K562 (cell line): Measurements from ENCODE around the gene SYNGR4. TPM values are rescaled to one million over a fixed set of nuclear protein-coding genes. Genes with fewer than 3 reads are reported as not detected.

Experiments
- ADNP ChIP-seq: fragments of 200-800 bp; sonication (Bioruptor generic); IDR thresholded peaks from 2 replicates; pipeline ENCODE4 v1.6.1; 2016; ENCODE audit warnings: missing genetic modification characterization, missing compliant biosample characterization
- ATF2 ChIP-seq: sonication (generic); formaldehyde crosslinking; IDR thresholded peaks from 2 replicates; pipeline ENCODE4 v1.8.1; 2022; ENCODE audit warnings: missing genetic modification reagents
- CEBPB ChIP-seq: fragments of 450-650 bp; IDR thresholded peaks from 2 replicates; pipeline ENCODE4 v1.6.1; 2016; ENCODE audit warnings: missing genetic modification characterization, missing compliant biosample characterization
- CTCFL ChIP-seq: IDR thresholded peaks from 2 replicates; pipeline ENCODE4 v1.6.1; 2011; ENCODE audit warnings: borderline replicate concordance, low read depth, mild to moderate bottlenecking, moderate library complexity, low read length; ENCODE audit not compliant: insufficient read depth, poor library complexity, severe bottlenecking
- HOMEZ ChIP-seq: fragments of 250-450 bp; sonication (Bioruptor Pico); IDR thresholded peaks from 2 replicates; pipeline ENCODE4 v1.4.0; 2020; ENCODE audit warnings: mild to moderate bottlenecking, moderate library complexity
- JUN ChIP-seq, 2 experiments: sonication (generic) in 1 of 2; formaldehyde crosslinking in 1 of 2; IDR thresholded peaks; 2 replicates each; pipeline versions ENCODE4 v1.6.1 to v1.8.0; 2012 to 2022; ENCODE audit warnings: borderline replicate concordance in 2 of 2, mild to moderate bottlenecking in 2 of 2, improper control_type of control experiment in 1 of 2, low read depth in 1 of 2, low read length in 1 of 2, missing genetic modification reagents in 1 of 2
- JUNB ChIP-seq: fragments of 450-650 bp; formaldehyde crosslinking; conservative IDR thresholded peaks from 2 replicates; pipeline ENCODE4 v1.4.0; 2020; ENCODE audit warnings: mild to moderate bottlenecking
- JUND ChIP-seq, 2 experiments: IDR thresholded peaks; 2 replicates in 1 of 2; 3 replicates in 1 of 2; pipeline ENCODE4 v1.6.1; 2011; ENCODE audit warnings: borderline replicate concordance in 2 of 2, low read depth in 2 of 2, low read length in 2 of 2, improper control_type of control experiment in 1 of 2, missing biosample characterization in 1 of 2, missing genetic modification characterization in 1 of 2, missing genetic modification reagents in 1 of 2
- MBD2 ChIP-seq: sonication (generic); IDR thresholded peaks from 2 replicates; pipeline ENCODE4 v1.6.1; 2016; ENCODE audit warnings: low read depth, borderline replicate concordance
- PRPF4 ChIP-seq: fragments of 200-400 bp; formaldehyde crosslinking; IDR thresholded peaks from one replicate; pipeline ENCODE4 v1.6.1; 2017; ENCODE audit warnings: low read length, low read depth, mild to moderate bottlenecking; ENCODE audit not compliant: insufficient read depth, poor library complexity, severe bottlenecking
- SIX5 ChIP-seq, 2 experiments: IDR thresholded peaks; 2 replicates each; pipeline ENCODE4 v1.6.1; 2011; ENCODE audit warnings: low read length in 2 of 2, borderline replicate concordance in 1 of 2, low read depth in 1 of 2, mild to moderate bottlenecking in 1 of 2, moderate library complexity in 1 of 2; ENCODE audit not compliant: insufficient read depth in 1 of 2
- SLC30A9 ChIP-seq: fragments of 250-450 bp; sonication (Bioruptor Pico); IDR thresholded peaks from 2 replicates; pipeline ENCODE4 v1.8.0; 2022; ENCODE audit warnings: mild to moderate bottlenecking, moderate library complexity
- SMAD4 ChIP-seq: fragments of 250-450 bp; sonication (Bioruptor Pico); conservative IDR thresholded peaks from 2 replicates; pipeline ENCODE4 v1.8.0; 2021; ENCODE audit warnings: inconsistent platforms, mild to moderate bottlenecking, moderate library complexity
- YY1 ChIP-seq, 3 experiments: IDR thresholded peaks; 2 replicates each; pipeline ENCODE4 v1.6.1; 2011; ENCODE audit warnings: low read length in 2 of 3, mild to moderate bottlenecking in 2 of 3, moderate library complexity in 2 of 3, borderline replicate concordance in 1 of 3, control low read depth in 1 of 3, low read depth in 1 of 3; ENCODE audit not compliant: insufficient read depth in 3 of 3, insufficient replicate concordance in 2 of 3, control insufficient read depth in 1 of 3, insufficient read length in 1 of 3; ENCODE audit errors: extremely low read depth in 1 of 3
- ZBTB17 ChIP-seq: fragments of 450-650 bp; formaldehyde crosslinking; IDR thresholded peaks from 2 replicates; pipeline ENCODE4 v1.4.0; 2020; ENCODE audit warnings: mild to moderate bottlenecking
- ZBTB26 ChIP-seq: fragments of 450-650 bp; formaldehyde crosslinking; IDR thresholded peaks from 2 replicates; pipeline ENCODE4 v1.4.0; 2022; ENCODE audit warnings: missing genetic modification characterization
- ZNF146 ChIP-seq: IDR thresholded peaks from one replicate; pipeline ENCODE4 v1.6.1; 2018; ENCODE audit warnings: missing compliant biosample characterization; ENCODE audit not compliant: unreplicated experiment
- ZNF274 ChIP-seq: IDR thresholded peaks from 2 replicates; pipeline ENCODE4 v1.6.1; 2011; ENCODE audit warnings: low read depth, mild to moderate bottlenecking, low read length, moderate library complexity, borderline replicate concordance
- polyA plus RNA-seq, 8 experiments: library from polyadenylated mRNA; depleted of rRNA in 4 of 8; stranded (reverse) in 5 of 8; unstranded in 3 of 8; fragments of >200 nt; fragmentation: Nextera tagmentation in 2 of 8; fragmentation: Illumina TruSeq in 1 of 8; extraction: Ambion mirVana in 2 of 8; extraction: Trizol in 1 of 8; gene quantifications; 2 replicates each; pipeline versions ENCODE4 v1.2.1 to v1.2.3, GENCODE V29; 2011 to 2014; ENCODE audit warnings: inconsistent platforms in 1 of 8, missing spikeins in 1 of 8
- total RNA-seq, 7 experiments: library from RNA; depleted of rRNA in 6 of 7; stranded (reverse); fragments of >200 nt in 6 of 7; fragmentation: Illumina TruSeq in 2 of 7; extraction: Trizol in 2 of 7; gene quantifications; 2 replicates each; pipeline versions ENCODE4 v1.2.1 to v1.2.3, GENCODE V29; 2011 to 2021; ENCODE audit warnings: low replicate concordance in 1 of 7

SYNGR4 gene
- total and polyA plus RNA-seq, 9 of the 15 experiments (the other 6 are each of a cell fraction or from before 2014, with no cell fraction given), result 0.07 to 0.14 TPM; not detected in 7

GRCh38 chr19:48329167-48329891, 34.8 kb upstream of the SYNGR4 start (continued):
- TF ChIP-seq CTCFL (peak; percentile 49), JUND (IDR thresholded peaks at IDR 0.05; ENCODE audit: borderline replicate concordance, low read depth, low read length) (peak; percentile 96), JUND (tag; IDR thresholded peaks at IDR 0.05; ENCODE audit: borderline replicate concordance, low read depth, low read length) (peak; percentile 90), PRPF4 (no peak), ATF2 (CRISPR knock-in tag) (no peak), HOMEZ (CRISPR knock-in tag) (no peak), CEBPB (tag) (no peak), JUNB (0 out of 2 replicates have a peak, but pooled peaks have one; percentile 23), SLC30A9 (CRISPR knock-in tag) (no peak), ADNP (tag) (no peak), ZBTB17 (CRISPR knock-in tag) (no peak), YY1 (IDR thresholded peaks at IDR 0.05; ENCODE audit: borderline replicate concordance in 1 of 3, control insufficient read depth in 1 of 3, extremely low read depth in 1 of 3, insufficient read depth in 3 of 3, insufficient read length in 1 of 3, insufficient replicate concordance in 2 of 3, low read depth in 1 of 3, low read length in 2 of 3) (peak in 2 of 3 experiments; percentile 58 to 70), ZNF146 (CRISPR knock-in tag) (no peak), SIX5 (IDR thresholded peaks at IDR 0.05; ENCODE audit: borderline replicate concordance in 1 of 2, insufficient read depth in 1 of 2, low read depth in 1 of 2, low read length in 2 of 2) (peak; percentile 61 to 73; a peak in 3 of 4 replicates), JUN (IDR thresholded peaks at IDR 0.05; ENCODE audit: borderline replicate concordance, low read depth, low read length) (peak; percentile 94), JUN (CRISPR knock-in tag; IDR thresholded peaks at IDR 0.05; ENCODE audit: borderline replicate concordance) (no peak), ZNF274 (no peak), MBD2 (0 out of 2 replicates have a peak, but pooled peaks have one; percentile 35), SMAD4 (no peak), ZBTB26 (no peak)
